GM18868 (cell line): ENCODE measurements around the gene NT5DC3.
A peak's percentile ranks its signal among the peaks of the same experiment; 100 is the strongest.

Experiments
- ATAC-seq: cut with Tn5 transposase; IDR thresholded peaks from one replicate; pipeline ENCODE4 v1.9.1; 2021; ENCODE audit warnings: mild to moderate bottlenecking, moderate library complexity; ENCODE audit not compliant: unreplicated experiment

NT5DC3 gene

DNA sequence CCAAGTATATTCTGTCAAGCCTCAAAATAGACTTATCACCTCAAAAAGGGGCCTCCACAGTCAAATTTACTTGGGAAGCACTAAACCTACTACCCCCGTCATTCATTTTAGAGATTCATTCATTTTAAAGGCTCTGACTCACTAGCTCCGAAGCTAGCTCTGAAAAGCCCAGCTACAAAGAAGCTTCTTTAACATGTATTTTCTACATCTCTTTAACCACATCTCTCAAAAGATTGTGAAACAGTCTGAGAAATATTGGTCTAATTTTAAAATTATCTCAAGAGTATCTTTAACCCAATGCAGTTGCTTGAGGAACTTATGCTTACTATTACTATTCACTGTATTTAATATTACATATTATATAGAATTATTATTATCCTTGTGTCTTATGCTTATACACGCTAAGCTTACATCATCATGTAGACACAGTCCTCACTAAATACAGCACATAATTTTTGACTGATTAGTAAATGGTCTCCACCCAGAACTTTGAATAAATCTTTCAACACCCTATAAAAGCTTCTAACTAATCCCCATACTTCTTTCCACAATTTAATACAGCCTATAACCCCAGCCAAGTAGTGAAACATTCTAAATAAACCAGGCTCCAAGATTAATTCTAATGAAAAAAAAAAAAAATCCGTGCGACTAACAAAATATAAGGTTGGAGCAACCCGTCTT is 7.8 kb downstream of the NT5DC3 start:
- ATAC-seq: peak; percentile 12

DNA sequence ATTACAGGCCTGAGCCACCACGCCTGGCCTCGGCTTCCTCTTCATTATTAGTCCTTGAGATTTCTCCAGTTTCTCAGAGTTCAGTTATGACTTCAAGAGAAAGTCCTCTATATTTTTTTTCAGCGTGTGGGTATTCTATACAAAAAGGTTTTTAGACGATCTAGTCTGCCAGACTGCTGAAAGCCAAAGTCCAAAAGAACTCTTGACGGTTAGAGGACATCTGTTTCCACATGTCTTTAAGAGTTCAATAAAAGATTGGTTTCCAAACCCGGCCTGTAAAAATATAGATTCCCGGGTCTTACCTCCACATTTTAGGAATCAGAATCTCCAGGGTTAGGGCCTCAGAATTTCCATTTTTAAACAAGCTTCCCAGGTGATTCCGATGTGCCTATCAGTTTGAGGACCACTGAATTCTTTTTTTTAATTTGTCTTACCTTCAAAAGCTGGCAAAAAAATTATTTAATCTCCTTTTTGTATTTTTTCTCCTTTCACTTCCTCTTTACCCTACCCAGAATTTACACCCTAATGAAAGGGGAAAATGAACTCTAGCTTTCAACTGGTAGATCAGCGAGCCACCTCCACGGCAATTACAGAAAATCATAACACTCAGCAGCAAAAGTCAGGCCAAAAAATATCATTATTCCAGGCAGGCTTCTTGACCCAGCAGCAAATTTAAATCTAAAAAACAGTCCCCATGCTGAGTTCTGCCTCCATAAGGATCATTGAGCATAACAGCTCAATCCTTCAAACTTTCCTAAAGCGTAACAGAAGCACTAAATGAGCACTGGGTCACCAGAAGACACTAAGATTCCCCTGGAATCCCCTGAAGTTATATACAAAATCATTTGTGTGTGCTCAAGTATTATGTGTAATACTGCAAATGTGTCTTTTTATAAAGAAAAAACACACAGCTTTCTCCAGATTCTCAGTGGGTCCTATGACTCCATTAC is 8.7 kb downstream of the NT5DC3 start:
- ATAC-seq: peak; percentile 64

DNA sequence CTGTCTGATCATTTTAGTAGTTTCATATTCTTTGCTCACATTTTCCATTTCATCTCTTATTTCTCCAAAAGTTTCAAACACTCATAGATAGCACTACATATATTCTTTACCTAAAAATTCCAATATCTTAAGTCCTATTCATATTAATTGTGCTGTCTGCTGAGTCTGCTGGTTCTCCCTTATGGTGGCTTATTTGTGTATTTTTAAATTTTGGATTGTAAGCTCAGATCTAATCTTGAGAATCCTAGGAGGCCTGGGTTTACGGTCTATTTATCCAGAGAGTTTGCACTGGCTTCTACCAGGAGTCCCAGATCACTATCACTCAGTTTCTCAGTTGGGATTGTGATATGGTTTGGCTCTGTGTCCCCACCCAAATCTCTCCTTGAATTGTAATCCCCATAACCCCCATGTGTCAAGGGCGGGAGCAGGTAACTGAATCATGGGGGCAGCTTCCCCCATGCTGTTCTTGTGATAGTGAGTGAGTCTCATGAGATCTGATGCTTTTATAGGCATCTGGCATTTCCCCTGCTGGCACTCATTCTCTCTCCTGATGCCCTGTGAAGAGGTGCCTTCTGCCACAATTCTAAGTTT is 10.2 kb downstream of the NT5DC3 start:
- no peak for ATAC-seq

- ATAC-seq: no peak
Observed at GRCh38 chr12:103830025-103830725, 10.9 kb downstream of the NT5DC3 start.

- ATAC-seq: no peak
Observed at GRCh38 chr12:103829092-103829491, 11.9 kb downstream of the NT5DC3 start.

DNA sequence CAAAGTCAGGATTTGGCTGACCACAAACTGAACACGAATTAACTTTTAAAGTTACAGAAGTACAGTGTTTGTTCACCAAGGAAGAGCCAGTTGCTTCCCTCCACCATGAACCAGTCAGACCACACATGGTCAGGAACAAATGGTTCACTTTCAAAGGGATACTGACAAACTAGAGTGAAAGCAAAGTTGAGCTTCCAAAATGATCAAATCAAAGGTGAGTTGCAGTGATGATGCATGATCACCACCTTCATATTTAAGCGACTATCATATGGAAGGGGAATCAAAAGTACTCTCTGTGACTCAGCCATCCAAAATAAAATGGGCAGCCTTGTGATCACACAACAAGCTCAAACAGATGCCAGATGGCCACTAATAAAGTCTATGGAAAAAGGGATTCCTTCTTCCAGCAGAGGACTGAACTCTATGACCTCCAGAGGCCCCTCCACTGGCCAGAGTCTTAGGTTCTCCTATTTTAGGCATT is 13.1 kb downstream of the NT5DC3 start:
- no peak for ATAC-seq

GRCh38 chr12:103824845-103825244 is 16.2 kb downstream of the NT5DC3 start:
- ATAC-seq: no peak

GRCh38 chr12:103824290-103824689 is 16.7 kb downstream of the NT5DC3 start:
- no peak for ATAC-seq

DNA sequence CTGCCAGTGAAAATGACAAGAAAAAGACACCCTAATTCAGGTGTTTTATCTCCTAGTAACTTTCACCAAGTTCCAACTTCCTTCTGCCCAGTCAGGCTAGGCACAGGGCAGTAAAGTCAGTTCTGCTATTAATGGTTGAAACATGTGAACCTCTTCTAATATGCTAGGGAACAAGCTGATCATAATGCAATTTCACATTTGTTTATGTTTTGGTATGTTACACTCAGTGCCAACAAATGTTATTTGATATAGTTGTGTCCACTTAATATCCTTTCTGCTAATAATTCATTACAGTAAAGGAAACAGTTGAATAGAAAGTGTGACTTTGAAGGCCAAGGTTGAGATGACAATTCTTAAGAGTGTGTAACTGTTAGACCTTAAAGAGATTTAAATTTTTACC is 17.2 kb downstream of the NT5DC3 start:
- ATAC-seq: no peak

- no peak for ATAC-seq
Observed at GRCh38 chr12:103821773-103822172, 19.3 kb downstream of the NT5DC3 start.

DNA sequence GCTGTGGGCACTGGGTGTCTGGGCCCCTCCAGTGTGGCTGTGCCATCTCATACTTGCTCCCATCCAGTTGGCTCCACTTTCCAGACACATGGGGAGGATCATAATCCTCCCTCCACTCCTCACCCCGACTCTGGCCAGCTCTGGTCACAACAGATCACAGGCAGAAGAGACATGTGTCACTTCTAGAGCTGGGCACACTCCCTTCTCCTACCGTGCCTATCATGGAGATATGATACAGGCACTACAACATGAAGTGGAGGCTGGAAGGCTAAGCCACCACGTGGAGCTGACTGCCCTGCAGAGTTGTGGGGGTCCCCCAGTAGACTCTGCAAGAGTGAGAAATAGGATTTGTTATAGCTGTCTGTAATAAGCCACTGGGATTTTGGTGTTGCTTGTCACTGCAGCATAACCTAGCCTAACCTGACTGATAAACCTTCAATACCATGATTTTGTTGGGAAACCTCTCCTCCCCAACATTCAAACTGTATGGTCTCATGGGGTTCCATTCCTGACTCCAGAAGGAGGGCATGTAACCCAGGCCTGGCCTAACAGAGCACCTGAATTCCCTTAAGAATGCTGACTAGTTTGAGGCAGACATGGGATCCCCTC is 20.0 kb downstream of the NT5DC3 start:
- no peak for ATAC-seq

DNA sequence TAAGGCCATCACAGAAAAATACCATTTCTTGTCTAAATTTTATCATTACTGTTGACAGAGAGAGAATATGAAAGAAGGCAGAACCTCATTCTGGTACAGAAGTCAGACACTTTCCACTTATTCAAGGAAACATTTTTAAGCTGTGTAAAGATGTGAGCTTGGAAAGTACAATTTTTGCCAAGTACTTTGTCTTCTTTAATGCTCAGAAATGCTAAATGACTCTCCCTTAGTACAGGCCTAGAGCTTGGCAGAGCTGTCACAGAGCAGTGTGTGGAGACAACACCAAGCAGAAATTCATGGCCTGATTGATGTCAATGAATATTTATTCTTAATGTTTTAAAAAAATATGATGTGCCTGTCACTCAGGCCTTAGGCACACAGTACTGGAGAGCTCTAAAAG is 20.7 kb downstream of the NT5DC3 start:
- no peak for ATAC-seq

- no peak for ATAC-seq
Observed at GRCh38 chr12:103819892-103820291, 21.1 kb downstream of the NT5DC3 start.

GRCh38 chr12:103819312-103819711 is 21.7 kb downstream of the NT5DC3 start:
- no peak for ATAC-seq

GRCh38 chr12:103817791-103818190 is 23.2 kb downstream of the NT5DC3 start:
- no peak for ATAC-seq

DNA sequence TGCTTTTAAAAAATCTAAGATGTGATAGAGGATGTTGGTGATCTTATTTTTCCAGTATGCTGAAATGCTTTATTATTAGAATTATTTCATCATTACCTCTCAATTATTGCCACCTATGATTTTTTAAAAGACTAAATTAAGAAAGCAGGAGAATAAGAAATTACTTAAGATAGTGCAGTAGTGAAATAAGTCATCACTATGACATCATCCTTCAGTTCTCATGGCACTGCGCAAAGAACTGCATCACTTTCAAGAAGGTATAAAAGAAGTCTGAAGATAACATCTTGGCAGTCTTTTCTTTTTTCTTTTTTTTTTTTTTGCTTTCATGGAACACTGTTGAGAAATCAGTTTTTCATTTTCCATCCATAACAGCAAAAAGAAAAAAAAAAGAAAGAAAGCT is 24.4 kb downstream of the NT5DC3 start:
- no peak for ATAC-seq

- ATAC-seq: no peak
Observed at GRCh38 chr12:103814436-103814835, 26.6 kb downstream of the NT5DC3 start.

GRCh38 chr12:103813949-103814348 is 27.1 kb downstream of the NT5DC3 start:
- no peak for ATAC-seq

DNA sequence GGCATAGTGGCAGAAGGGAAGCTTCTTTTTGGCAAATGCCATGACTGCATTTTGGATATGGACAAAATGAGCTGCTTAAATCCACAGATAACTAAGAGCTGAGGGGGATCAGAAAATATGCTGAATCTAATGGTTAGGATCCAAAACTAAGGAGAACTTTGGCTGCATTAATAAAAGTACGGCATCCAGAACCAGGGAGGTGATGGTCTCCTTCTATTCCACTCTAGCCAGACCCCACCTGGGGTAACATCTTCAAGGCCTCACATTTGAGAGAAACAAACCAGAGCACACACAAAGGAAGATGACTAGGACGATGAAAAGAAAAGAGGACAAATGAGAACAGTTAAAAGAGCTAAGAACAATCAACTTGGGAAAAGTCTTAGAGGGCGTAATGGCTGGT is 27.6 kb downstream of the NT5DC3 start:
- no peak for ATAC-seq

DNA sequence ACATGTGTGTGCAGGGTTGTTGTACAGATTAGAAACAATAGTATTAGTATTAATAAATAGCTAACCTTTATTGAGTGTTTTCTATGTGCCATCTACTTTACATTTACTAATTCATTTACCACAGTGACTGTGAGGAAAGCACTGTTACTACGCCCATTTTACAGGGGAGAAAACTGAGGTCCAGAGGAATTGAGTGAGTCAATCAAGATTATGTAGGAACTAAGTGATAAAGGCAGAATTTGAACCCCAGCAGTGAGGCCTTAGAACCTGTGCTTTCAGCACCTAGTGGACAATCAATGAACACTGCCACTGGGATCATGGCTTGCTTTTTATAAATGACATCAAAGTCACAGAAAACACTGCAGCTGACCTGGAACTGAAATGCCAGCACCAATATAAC is 28.2 kb downstream of the NT5DC3 start:
- no peak for ATAC-seq

DNA sequence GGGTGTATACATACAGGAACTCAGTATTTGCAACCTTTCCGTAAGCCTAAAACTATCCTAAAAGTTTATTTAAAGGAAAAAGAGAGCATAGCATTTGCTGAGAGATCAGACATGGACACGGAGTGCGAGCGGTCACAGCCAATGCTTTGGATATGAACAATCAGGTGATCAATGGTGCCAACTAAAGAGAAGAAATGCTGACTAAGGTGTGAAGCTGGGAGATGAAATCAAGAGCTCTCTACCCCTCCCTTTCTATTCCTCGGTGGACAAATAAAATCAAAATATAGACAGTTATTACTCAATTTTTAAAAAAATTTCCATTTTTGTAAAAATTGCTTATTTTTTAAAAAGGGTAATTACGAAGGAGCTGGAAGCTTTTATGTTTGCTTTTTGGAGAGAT is 29.2 kb downstream of the NT5DC3 start:
- ATAC-seq: no peak
